ENCODE measurements around the gene DNMBP.

DNA sequence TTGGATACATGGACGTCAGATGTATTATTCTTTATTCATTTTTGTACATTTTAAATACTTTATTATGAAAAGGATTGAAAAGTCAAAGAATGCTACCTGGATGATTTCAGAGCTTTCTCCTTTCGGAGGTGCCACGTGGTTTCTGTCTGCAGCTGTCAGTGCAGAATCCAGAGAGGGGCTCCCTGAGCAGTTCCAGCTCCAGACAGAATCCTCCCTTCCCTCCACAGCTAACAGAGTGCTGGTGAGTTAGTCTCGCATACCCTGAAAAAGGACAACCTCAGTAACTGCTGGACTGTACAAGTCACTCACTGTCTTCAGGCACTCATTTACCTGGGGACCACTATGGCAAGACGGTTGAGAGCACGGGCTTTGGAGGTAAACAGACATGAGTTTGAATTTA, 10.9 kb downstream of the DNMBP start:
- TF ChIP-seq, protein P1, sequence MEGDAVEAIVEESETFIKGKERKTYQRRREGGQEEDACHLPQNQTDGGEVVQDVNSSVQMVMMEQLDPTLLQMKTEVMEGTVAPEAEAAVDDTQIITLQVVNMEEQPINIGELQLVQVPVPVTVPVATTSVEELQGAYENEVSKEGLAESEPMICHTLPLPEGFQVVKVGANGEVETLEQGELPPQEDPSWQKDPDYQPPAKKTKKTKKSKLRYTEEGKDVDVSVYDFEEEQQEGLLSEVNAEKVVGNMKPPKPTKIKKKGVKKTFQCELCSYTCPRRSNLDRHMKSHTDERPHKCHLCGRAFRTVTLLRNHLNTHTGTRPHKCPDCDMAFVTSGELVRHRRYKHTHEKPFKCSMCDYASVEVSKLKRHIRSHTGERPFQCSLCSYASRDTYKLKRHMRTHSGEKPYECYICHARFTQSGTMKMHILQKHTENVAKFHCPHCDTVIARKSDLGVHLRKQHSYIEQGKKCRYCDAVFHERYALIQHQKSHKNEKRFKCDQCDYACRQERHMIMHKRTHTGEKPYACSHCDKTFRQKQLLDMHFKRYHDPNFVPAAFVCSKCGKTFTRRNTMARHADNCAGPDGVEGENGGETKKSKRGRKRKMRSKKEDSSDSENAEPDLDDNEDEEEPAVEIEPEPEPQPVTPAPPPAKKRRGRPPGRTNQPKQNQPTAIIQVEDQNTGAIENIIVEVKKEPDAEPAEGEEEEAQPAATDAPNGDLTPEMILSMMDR (IDR thresholded peaks at IDR 0.05): no peak
- TF ChIP-seq POLR2A (IDR thresholded peaks at IDR 0.05): no peak
